Limb (tissue), 2 donors: ENCODE data around the gene CEL.

Source experiments
- DNase-seq, 2 donors: peaks; one replicate each; pipeline ENCODE4 v3.0.0-alpha.2; 2016; ENCODE audit errors: extremely low spot score in 2 of 2

Gene CEL

DNA sequence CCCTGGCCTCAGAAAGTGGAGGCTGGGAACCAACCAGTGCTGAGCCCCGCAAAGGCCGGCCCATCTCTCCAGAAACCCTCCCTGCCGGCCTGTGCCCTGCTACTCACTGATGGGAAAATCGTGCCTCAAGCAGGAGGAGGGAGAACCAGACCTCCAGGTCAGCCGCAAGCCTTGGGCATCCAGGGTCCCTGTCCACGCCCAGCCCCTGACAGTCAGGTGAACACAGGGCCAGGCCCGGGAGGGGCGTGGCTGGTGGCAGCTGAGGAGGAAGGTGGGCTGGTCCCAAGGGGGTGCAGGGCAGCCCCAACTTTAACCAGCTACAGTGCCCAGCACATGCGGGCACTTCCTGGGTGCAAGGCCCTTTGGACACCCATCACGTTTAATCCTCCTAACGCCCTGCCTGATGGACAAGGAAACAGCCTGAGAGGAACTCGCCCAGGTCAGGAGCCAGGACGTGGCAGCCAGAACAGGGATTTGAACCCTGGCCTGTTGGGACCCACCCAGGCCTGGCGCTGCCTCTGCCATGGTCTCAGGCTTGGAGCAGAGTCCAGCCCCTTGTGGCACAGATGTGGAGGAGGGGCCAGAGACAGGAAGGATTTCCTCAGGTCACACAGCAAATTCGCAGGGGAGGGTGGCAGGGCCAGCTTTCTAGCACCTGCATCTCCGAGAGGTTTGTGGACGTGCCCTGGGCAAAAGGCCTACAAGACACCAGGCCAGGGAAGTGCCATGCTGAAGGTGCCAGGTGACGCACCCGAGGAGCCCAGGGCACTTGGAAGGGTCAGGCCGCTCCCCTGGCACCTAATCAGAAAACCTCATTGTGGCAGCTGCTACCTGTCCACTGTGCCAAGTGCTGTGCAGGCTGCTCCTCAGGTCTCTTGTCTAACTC is 54.8 kb downstream of the CEL start:
- DNase-seq: no peak

DNA sequence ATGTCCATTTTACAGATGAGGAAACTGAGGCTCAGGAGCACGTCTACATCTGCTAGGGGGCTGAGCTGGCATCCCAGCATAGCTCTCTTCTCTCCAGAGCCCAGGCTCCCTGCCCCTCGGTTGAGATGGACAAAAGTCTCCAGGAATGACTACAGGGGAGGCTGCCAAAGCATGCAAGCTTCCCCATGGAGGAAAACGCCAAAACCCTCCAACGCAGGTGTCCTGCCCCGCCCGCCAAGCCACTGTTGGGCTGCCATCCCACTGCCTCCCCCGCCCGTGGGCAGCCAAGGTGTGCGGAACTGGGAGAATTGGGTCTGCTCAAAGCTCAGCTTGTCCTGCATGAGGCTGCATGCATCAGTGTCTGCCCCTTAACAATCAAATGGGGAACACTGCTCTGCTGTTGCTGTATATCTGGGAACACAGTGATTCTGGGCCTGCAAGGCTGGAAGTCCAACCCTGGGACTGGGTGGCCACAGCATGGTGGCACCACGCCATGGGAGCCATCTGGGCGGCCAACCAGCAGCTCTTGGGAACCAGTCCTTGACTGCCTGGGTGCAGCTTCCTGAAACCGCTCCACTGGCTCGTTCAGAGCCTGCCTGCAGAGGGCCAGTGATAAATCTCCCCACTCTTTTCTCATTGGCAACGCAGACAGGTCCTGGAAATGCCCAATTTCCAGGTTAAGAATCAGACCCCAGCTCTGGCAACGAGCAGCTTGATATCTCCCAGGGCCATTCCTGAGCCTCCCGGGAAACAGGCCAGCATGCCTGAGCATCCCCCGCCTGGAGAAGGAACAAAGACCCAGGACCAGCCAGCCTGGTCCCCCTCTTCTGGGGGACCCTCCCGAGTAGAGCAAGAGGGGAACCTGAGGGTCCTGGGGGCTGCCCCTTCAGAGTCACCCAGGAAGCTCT is 55.7 kb downstream of the CEL start:
- DNase-seq: no peak

DNA sequence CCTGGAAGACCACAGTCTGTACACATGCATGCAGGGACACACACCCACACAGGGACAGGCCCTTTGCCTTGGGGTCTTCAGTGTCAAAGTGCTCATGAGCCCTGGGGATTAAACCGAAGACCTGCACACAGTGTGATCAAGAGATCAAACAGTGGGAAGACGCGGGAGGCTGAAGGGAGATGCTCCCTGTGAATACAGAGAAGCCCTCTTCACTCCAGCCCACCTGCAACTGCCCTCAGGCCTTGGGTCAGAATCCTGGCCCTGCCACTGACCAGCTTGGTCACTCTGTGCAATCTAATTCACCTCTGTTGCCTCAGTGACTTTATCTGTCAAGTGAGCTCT is 56.4 kb downstream of the CEL start:
- no peak for DNase-seq

DNA sequence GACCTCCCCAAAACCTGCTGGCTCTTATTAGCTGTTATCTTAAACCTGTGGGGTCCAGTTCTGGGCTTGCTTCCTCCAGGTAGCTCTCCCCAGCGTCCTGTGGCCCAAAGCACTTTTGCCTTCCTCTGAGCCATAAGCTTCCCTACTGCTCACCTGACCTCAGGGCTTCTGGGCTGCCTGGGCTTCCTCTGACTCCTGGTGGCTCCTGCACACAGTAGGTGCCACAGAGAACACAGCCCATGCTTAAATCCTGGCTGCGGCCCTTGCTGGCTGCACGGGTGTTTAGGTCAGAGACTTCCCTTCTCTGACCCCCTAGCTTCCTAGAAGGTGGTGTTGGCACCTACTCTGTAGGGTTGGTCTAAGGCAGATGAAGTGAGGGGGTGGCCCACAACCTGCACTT is 56.8 kb downstream of the CEL start:
- DNase-seq: no peak

DNA sequence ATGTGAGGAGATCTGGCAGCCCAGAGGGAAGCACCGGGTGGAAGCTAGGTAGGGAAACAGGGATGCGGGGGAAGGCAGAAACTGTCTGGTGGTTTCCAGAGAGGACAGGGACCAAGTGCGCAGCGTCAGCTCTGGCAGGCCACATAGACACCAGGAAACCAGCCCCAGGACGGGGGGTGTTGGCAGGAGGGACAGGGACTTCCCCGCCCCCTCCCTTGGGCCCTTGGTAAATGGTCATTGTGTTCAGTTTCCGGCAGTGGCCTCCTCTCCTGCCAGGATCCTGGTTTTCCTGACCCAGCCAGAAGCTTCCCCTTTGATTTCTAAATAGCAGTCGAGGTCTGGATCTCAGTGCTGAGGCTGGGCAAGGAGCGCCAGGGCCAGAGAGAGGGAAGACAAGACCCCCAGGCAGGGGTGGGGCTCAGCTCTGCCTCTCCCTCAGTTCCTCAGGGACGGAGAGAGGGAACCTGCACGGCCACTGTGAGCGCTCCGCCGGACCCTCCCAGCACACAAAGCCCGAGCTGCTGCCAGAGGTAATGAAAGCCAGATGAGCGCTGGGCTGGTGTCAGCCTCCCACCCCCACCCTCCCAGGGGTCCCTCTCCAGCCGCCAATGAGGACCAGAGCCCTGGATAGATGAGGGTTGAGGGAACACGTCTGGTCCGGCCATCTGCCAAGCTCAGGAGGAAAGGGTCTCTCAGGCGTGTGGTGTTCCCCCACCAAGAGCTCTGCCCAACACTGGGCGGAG is 57.5 kb downstream of the CEL start:
- peak; percentile 53 to 77 for DNase-seq

DNA sequence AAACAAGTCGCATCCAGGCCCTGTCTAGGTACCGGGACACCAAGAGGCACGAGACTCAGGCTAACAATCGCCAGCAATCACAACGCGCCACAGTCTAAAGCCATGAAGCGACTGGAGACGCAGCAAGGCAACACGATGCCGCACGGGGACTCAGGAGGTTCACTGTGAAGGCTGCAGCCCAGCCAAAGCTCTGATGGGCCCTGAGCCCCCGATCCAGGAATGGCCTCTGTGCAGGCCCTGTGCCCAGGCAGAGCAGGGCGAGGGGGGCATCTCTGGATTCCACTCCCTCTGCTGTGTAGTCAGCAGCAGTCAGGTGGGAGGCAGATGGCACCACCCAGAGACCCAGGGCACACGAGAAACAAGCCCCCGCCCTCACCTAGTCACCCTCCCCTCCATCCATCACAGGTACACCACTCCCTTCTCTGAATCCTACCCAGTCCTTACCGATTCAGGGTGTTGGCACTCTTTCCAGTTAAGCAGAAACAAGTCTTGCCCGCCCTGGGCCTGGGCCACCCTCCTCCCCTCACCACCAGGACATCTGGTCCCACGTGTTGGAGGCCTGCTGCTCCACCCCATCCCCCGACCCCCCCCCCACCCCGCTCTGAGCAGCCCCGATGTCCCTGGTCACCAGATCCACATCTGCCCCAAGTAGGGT is 58.2 kb downstream of the CEL start:
- DNase-seq: peak in 1 of 2 donors; percentile 62

DNA sequence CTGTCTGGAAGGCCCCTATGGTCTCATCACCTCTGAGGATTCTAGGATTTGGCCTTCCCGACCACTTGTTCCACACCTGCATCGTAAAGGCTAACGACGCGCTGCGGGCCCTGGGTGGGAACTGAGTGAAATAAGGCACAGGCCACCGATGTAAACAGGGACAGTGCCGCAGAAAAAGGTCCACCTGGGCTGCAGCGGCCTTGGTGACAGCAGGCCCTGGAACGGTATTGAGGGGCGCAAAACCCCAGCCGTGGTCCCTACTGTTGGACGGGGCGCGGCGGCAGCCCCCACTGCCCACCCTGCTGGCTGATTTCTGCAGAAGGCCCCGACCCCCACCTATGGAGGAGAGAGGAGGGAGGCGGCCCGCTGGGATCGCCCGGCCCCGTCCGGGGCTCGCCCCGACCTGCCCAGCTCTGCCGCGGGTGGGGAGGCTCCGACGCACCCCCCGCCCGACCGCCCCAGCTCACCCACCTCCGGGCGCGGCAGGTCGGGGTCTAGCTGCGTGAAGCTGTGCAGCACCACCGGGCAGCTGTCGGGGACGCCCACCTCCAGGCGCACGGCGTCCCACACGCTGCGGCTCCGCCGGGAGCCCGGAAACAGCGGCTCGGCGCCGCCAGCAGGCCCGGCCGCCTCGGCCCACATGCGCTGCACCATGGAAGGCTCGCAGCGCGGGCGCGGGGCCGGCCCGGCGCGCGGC is 58.9 kb downstream of the CEL start:
- DNase-seq: no peak
